ENCODE data around the gene GABARAP.
"Not testable (repeated sequence)": the region's sequence is repeated elsewhere in the genome, so short reads cannot be mapped to it uniquely, and the experiment has no call there.

Gene GABARAP

DNA sequence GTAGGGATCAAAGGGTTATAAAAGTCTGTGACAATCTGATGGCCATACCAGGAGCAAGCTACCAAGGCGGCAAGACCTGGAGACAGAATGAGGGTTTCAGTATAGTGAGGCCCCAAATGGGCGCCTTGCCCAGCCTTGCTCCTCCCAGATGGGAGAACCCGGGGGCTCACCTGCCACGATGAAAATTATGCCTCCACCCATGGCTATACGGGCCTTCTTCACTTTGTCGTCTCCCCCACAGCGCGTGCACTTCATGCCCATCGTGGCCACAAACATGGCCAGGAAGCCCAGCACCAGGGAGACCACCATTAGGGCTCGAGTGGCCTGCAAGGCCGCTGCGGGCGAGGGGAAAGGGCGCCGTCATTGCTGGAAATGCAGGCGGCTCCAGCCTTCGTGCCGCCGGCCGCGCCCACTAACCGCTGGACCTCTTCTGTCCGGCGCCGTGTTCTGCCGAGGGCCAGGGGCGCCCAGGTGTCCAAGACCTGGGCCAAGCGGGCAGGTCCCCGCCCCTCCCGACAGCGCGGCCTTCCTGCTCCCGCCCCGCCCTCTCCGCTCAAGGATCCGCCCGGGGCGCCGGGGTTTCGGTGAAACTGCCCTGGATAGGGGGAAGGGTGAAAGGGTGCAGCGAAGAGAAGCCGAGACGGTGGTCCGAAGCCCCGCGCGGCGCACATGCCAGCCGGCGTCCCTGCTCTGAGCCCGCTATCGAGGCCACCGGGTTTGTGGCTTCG lies 18.6 kb upstream of the GABARAP start:
- peak; percentile 49 to 62 for DNase-seq

DNA sequence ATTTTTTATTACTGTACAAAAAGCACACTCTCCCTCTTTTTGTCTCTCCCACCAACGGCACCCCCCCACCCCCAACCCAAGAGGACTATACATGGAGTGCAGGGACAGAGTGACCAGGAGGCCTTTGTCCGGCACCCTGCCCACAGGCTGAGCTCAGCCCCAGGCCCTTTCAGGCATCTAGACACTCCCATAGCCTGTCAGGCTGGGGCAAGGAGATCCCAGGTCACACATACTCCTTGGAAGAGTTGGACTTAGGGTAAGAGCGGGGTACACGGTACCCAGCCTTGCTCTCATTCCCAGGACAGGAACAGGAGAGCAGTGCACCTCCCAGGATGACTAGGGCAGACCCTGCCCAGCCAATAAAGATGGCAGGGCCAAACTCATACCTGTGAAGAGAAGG lies 17.9 kb upstream of the GABARAP start:
- no peak for DNase-seq

DNA sequence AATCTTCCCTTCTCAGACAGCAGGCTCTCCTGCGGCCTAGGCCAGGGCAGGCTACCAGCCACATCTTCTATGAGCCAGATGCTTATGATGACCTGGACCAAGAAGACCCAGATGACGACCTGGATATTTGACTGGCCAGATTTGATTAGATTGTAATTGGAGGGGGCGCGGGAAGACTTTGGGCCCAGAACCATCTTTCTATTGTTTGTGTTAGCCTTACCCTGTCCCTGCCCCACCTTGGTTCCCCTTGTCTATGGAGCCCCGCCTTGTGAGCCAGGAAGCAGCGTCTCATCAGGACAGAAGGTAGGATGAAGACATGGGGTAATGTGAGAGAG lies 17.3 kb upstream of the GABARAP start:
- DNase-seq, result no peak

DNA sequence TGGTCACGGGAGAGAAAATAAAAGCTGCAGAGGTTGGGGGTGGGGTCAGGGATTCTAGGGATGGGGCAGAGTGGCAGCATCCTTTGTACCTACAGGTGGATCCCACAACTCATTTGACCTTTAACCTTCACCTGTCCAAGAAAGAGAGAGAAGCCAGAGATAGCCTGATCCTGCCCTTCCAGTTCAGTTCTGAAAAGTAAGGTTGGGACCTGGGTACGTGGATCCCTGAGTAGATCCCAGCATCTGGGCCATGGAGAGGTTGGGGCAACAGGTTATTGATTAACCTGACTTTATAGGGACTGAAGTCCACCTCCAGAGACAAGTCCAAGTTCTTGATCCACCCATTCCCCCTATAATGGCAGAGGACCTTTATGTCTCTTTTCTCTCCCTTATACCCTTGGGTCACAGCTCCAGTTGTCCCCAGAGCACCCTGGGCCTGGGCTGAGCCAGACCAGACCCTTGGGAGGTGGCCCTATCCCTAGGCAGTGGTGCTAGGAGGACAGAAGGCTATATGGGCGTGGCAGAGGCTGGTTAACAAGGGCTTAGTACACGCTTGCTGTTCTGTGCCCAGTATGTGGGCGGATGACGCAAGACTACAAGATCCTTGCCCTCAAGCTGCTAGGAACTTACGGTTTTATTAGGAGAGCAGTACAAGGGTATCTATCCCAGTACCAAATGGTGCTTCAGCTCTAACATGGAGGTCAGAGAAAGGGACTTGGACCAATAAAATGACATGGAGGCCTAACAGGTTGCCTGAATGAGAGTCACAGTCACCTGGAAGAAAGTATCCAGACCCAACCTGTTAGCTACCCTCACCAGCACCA lies 16.7 kb upstream of the GABARAP start:
- peak; percentile 36 to 52 for DNase-seq

DNA sequence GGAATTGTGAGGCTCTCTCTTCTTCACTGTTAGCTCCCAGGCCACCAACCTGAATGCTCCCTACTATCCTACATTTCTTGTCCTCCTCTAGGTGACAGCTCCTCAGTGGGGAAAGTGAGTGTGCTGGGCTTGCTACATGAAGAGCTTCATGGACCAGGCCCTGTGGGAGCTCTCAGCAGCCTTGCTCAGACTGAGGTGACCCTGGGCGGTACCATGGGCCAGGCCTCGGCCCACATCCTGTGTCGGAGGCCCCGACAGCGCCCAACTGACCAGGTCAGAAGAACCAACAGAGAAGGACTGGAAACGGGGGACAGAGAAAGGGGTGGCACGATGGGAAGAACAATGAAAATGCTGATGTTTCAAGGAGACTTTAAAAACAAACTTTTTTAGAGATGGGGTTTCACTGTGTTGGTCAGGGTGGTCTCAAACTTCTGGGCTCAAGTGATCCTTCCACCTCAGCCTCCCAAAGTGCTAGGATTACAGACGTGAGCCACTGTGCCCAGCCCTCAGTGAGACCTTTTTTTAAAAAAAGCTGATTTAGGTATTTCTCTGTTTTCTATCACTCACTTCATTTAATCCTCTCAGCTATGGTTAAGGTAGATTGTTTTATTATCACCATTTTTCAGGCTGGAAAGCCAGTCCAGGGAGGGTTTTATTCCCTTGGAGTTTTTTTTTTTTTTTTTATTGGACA lies 14.7 kb upstream of the GABARAP start:
- no peak for DNase-seq

DNA sequence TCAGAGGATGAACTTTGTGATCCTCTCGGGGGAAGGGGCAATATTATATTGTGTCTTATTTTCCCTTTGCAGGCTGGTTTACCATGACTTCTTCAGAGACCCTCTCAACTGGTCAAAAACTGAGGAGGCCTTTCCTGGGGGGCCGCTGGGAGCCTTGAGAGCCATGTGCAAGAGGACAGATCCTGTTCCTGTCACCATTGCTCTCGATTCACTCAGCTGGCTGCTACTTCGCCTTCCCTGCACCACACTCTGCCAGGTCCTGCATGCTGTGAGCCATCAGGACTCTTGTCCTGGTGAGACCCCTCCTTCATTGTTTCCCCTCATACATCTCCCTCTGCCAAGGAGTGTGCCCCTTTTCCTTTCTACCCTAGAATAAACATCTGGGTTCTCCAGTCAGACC lies 12.3 kb upstream of the GABARAP start:
- no peak for DNase-seq

DNA sequence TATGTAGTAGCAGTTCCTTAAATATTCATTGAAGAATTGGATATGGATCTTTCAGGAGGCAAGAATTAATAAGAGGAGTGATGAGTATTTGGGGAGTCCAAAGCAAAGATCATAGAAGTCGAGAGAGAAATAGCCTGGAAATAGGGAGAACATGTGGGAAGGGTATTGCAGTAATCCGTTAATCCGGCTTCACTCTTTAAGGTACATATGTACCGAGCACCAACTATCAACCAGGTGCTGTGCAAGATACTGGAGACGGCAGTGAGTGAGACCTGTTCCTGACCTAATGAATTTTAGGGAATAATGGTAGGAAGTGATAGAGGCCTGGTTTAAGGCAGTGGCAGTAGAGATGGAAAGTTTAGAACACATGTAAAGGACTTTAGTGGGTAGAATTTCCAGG lies 10.8 kb upstream of the GABARAP start:
- no peak for DNase-seq

DNA sequence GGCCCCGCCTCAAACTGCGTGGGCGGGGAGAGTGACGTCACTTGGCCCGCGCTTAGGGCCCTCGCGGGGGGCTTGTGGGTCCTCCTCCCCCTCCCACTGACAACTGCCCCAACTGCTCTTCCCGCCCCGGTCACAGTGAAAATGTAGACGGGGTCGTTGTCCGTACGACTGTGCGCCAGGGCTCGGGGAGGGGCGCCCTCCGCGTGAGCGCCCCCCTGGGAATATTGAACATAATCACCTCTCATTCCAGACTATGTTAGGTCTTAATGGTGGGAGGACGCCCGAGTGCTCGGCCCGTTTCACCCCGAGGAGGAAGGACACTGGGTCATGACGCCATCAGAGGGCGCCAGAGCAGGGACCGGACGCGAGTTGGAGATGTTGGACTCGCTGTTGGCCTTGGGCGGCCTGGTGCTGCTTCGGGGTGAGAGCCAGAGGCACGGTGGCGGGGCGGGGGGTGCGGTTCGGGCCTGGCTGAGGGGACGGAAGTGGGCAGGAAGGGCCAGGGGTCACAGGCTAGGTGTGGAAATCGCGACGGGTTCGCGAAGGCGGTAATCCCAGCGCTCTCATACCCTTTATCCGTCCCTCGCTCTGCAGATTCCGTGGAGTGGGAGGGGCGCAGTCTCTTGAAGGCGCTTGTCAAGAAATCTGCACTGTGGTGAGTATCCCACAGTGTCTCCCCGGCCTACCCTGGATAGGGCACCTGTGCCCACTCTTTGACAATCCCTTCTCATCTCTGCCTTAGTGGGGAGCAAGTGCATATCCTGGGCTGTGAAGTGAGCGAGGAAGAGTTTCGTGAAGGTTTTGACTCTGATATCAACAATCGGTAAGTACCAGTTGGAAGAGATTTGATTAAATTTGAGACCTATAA lies 10.2 kb upstream of the GABARAP start, which contains the start of gene ELP5:
TSS of gene ELP5 (plus strand) at position 40 of the 868 bp plus-strand sequence. CDS start at position 376, 336 bp downstream.
- peak; percentile 95 for DNase-seq

DNA sequence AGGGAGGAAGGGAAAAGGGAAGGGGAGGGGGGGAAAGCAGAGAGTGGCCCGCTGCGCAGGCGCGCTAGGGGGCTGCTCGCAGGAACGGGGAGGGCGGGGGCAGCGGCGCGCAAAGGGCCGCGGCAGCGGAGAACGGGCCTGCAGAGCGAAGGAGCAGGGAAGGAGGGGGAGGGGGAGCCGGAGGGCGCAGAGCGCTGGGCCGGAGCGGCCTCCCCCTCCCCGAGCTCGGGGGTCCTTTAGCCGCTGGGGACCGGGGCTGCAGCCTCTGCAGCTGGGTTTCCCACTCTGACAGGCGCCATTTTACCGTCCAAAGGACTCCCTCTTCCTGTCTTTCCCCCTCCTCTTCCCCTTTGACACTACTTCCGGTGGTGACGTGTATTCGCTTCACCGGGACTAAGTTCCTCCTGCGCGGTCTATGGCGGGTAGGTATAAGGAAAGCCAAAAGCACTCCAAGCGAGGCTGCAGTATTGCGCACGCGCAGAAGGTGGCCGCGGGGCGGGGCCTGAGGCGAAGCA lies 9.5 kb upstream of the GABARAP start, which contains the start of gene CTDNEP1:
TSS of gene CTDNEP1 (minus strand) at position 74 of the 515 bp plus-strand sequence. CDS start 438 bp downstream, outside the sequence.
- DNase-seq, result peak; percentile 99 to 100

DNA sequence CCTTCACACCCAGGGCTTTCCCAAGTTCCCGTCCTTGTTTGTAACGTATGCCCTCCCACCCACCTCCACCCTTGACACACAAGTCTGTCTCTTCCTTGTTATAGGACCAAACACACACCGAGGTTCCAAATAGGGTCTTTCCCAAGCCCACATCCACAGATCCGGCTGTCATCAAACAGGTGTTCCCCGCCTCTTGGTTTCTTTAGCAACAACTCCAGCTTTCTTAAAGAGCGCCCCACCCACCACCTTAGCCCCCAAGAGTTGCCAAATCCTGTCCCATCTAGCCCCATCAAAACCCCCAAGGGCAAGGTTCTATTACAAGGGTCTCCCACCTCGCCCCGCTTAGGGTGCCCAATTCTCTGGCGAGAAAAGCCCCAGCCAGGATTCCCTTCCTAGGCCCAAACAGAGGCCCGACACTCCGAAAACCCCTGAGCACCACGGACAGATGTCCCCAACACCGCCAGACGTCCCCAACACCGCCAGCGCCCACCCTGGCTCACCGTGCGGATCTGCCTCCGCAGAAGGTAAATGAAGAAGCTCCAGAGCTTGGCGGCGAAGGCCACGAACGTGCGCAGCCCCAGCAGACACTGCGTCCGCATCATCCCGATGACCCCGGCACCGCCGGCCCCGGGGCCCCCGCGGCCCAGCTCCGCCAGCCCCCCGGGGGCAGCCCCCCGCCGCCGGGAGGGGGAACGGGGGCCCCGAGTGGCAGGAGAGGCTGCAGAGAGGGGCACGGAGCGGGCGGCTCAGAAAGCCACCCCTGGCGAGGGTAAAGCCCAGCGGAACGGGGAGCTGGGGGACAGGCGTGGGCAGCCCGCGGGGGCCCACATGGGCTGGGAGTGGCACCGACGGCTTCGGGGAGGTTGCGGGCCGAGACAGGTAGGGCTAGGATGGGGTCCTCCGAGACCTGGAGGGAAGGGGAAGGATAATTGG lies 8.7 kb upstream of the GABARAP start:
- DNase-seq, result peak in 1 of 2 experiments; percentile 47

DNA sequence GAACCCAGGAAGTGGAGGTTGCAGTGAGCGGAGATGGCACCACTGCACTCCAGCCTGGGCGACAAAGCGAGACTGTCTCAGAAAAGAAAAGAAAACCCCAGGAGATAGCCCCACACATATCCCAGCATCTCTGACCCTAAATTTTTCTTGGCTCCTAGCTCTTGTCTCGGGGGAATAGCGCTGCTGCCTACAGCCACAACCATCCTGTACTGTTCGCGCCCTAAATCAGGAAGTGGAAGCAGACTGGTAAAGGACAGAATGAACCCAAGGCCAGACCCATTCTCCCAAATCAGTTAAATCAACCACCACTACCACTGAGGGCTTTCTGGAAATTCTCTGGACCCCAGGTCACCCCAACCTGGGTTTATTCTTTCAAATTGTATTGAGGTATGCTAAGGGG lies 7.6 kb upstream of the GABARAP start:
- DNase-seq, result no peak

DNA sequence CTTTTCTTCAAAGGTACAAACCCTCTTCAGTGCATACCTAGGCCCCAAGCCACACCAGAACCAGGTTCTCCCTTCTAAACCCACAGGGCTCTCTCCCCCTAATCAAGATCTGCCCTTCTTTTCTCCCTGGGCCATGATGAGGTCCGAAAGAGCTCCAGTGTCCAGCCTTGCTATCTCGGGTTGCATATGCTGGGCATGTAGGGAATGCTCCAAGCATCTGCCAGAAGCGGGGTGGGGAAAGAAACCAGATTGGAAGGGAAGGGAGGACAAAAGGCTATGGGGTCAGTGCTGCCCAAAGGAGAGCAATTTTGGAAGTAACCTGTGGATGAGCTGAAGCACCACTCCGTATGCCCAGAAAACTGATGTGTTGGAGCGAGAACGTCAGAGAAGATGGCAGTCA lies 7.0 kb upstream of the GABARAP start:
- no peak for DNase-seq

DNA sequence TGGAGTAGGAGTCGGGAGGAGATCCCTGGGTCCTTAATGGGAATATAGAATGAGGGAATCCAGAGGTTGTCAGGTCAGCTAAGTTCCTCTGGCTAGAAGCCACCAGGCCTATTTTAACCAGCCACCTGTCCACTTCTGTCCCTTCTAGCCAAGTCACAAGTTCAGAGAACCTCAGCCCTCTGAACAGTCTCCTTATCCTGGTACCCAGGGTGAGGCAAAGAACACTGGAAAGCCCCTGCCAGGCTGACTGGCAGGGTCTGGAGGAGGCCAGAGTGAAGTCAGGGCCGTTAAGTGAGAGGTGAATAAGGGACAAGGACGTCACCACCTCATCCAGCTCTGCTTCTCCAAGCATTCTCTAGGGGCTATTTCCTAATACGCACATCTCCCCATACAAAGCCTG lies 6.5 kb upstream of the GABARAP start:
- DNase-seq, result no peak

DNA sequence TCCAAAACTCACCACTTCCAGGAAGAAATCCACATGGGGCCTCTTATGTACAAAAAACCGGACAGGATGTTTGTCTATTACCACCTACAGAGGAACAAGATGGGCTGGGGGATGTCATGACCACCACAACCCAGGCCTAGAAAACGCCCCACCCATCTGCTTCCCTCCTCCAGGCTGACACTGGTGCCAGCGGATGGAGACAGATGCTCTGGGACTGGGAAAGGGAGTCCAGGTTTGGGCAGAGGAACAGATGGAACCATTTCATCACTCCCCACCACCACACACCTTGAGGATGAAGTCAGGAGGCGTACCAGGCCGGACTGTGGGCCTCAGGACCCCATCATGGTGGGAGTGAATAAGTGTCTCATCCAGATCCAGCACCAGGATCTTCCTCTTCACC lies 4.5 kb upstream of the GABARAP start:
- DNase-seq, result no peak

DNA sequence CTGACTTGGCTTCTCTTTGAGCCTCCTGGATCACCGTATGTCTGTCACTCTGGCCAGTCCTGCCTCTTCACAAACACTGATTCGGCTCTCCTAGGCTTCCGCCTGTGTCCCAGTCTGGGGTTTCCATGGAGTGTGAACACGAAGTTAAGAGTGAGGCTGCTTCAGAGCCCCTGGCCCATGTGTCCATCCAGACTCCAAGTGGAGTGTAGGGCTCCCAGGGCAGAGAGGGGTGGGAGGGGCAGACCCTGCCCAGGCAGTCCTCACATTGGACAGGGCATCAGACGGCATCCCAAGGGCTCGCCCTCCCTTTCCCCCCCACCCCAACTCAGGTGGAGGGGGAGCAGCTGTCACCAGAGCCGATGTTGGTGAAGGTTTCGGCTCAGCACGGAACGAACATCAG lies 1.6 kb upstream of the GABARAP start:
- DNase-seq, result not testable (repeated sequence)

DNA sequence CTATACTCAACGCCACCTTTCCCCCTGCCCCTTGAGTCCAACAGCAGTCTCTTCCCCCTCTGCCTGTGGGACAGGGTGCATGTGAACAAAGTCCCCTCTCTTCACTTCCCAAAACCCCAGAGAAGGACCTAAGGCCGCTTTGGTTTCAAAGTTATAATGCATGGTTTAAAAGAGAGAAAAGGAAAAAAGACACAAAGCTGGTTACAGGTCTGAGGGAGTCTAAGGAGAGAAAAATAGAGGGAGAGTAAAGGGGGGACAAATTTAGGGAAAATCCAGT lies 1.1 kb upstream of the GABARAP start:
- no peak for DNase-seq

DNA sequence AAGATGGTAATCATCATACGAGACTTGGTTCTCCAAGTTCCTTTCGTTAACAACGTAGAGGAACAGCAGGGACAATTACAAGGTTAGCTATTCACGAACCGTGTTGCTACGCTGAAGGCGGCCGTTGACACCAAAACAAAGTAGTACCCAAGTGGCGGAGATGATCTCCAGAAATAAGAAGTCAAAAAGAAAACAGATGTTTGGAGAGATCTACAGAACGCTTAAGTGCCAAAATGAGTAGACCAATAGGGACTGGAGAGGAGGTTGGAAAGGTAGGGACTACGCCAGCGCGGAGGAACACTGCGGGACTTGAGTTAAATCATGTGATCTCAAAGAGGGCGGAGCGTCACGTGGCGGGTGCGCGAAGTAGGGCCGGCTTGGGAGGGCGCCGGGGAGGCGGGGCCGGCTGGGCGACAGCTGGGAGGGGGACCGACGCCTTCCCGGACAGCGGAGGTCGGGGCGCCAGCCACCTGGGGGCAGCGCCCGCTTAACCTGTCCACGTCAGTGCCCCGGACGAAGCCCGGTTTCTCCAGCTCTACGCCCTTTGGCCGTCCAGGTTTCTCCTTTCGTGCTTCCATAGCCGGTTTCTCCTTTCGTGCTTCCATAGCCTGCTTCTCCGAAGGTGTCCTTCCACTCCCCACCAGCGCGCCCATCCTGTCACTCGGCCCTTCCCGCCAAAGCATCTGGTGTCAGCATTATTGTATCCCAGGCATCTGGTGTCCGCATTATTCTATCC lies 636 bp upstream of the GABARAP start:
- DNase-seq, result peak; percentile 94 to 95

DNA sequence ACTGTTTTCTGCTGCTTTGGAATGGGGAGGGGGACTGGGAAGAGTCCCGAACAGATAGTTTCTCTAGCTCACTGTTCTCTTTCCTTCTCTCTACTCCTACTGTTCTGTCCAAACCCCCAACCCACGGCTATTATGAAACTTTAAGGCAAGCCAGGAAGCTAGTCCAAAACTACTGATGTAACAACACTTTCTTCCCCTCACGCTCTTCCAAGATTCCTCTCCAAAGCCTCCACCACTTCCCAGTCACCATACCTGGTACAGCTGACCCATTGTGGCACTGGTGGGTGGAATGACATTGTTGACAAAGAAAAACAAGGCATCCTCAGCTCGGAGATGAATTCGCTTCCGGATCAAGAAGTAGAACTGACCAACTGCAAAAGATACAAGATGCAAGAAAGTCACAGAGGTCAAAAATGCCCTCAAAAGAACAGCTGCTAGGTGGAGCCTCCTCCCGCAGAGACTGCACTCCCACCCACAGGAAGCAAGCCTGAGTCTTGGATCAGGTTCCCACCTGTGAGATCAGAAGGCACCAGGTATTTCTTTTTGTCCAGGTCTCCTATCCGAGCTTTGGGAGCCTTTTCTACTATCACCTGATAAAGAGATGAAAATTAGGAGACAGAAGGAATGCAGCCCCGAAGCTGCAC lies 1.0 kb downstream of the GABARAP start:
- no peak for DNase-seq

DNA sequence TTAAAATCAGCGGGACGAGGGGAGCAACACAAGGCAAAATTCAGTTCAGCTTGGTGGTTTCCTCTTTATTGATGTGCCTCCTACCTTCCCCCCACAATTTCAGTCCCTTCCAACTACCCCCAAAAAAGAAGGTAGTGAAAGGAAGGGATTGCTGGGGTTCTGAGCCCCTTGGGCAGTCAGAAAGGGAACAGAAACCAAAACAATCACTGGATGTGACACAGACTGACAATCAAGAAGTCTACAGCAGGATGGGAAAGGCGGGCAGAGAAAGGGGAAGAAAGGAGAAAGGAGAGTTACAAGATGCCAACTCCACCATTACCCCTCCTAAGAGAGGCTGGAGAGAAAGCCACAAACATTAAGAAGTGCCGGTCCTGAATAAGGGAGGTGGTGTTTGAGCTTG lies 1.9 kb downstream of the GABARAP start:
- DNase-seq, result no peak
